Endothelial cell (in vitro differentiated cells): ENCODE results near the gene METTL21C. TPM values are rescaled to one million over a fixed set of nuclear protein-coding genes. Genes with fewer than 3 reads are reported as not detected.

Experiments used
- DNase-seq: peaks from one replicate; pipeline ENCODE4 v3.0.0; 2021; ENCODE audit warnings: low spot score
- H3K27ac Mint-ChIP-seq: one replicate; pipeline ENCODE4 v1.8.0; 2021; ENCODE audit warnings: mixed read lengths, inconsistent platforms; ENCODE audit not compliant: unreplicated experiment
- H3K27me3 Mint-ChIP-seq: one replicate; pipeline ENCODE4 v1.8.0; 2021; ENCODE audit warnings: mild to moderate bottlenecking, moderate library complexity, mixed read lengths, inconsistent platforms; ENCODE audit not compliant: unreplicated experiment
- H3K36me3 Mint-ChIP-seq: one replicate; pipeline ENCODE4 v1.8.0; 2021; ENCODE audit warnings: mild to moderate bottlenecking, low read depth, mixed read lengths, inconsistent platforms; ENCODE audit not compliant: unreplicated experiment
- H3K4me1 Mint-ChIP-seq: one replicate; pipeline ENCODE4 v1.8.0; 2021; ENCODE audit warnings: mild to moderate bottlenecking, mixed read lengths, inconsistent platforms; ENCODE audit not compliant: unreplicated experiment
- H3K4me3 Mint-ChIP-seq: one replicate; pipeline ENCODE4 v1.8.0; 2021; ENCODE audit warnings: mild to moderate bottlenecking, mixed read lengths, inconsistent platforms; ENCODE audit not compliant: unreplicated experiment
- H3K9me3 Mint-ChIP-seq: one replicate; pipeline ENCODE4 v1.8.0; 2021; ENCODE audit warnings: mixed read lengths, inconsistent platforms; ENCODE audit not compliant: unreplicated experiment
- CTCF ChIP-seq: fragments of 200-600 bp; sonication (generic); IDR thresholded peaks from one replicate; pipeline ENCODE4 v1.5.0; 2021; ENCODE audit warnings: antibody characterized with exemption; ENCODE audit not compliant: unreplicated experiment
- total RNA-seq: library from RNA; stranded (reverse); fragmentation: NEBNext Ultra II Directional; extraction: Animal tissue kit (Norgen Biotek cat#: 25700); gene quantifications from one replicate; pipeline ENCODE4 v1.2.1, GENCODE V29; 2021; ENCODE audit not compliant: unreplicated experiment

The METTL21C gene
- total RNA-seq, 1 donor from 2014 or later, result not detected

- DNase-seq, result no peak
- no peak for TF ChIP-seq CTCF
- Mint-ChIP-seq H3K9me3 (no peaks in the 10 kb centered on the region), H3K4me1 (peaks cover 16% of the 10 kb centered on the region), H3K27me3 (no peaks in the 10 kb centered on the region), H3K27ac (peak overlapping the region; percentile 83), H3K36me3 (no peaks in the 10 kb centered on the region), H3K4me3 (peak overlapping the region; percentile 25)
These were observed 6.4 kb downstream of the METTL21C start for GRCh38 chr13:102688306-102688973.

- no peak for DNase-seq
- Mint-ChIP-seq H3K36me3 (no peaks in the 10 kb centered on the region), H3K4me3 (no peak overlapping the region)
These were observed 7.3 kb downstream of the METTL21C start for GRCh38 chr13:102687520-102687919.

GRCh38 chr13:102686024-102686423, 8.8 kb downstream of the METTL21C start:
- Mint-ChIP-seq H3K27ac (no peak overlapping the region), H3K27me3 (no peaks in the 10 kb centered on the region), H3K36me3 (no peaks in the 10 kb centered on the region), H3K9me3 (no peaks in the 10 kb centered on the region), H3K4me3 (no peak overlapping the region), H3K4me1 (peaks cover 16% of the 10 kb centered on the region)
- no peak for TF ChIP-seq CTCF
- no peak for DNase-seq

More at GRCh38 chr13:102687520-102687919, 7.3 kb downstream of the METTL21C start:
- H3K27ac Mint-ChIP-seq, result peak overlapping the region; percentile 55
- no peak for TF ChIP-seq CTCF
- peaks cover 16% of the 10 kb centered on the region for H3K4me1 Mint-ChIP-seq
- no peaks in the 10 kb centered on the region for H3K9me3 Mint-ChIP-seq
- no peaks in the 10 kb centered on the region for H3K27me3 Mint-ChIP-seq

GRCh38 chr13:102683637-102684036, 11.2 kb downstream of the METTL21C start:
- no peak for DNase-seq
- no peaks in the 10 kb centered on the region for H3K27me3 Mint-ChIP-seq
- H3K9me3 Mint-ChIP-seq, result no peaks in the 10 kb centered on the region
- no peak overlapping the region for H3K4me3 Mint-ChIP-seq
- H3K27ac Mint-ChIP-seq, result no peak overlapping the region
- H3K4me1 Mint-ChIP-seq, result peaks cover 14% of the 10 kb centered on the region
- no peak for TF ChIP-seq CTCF
- H3K36me3 Mint-ChIP-seq, result peaks cover 9% of the 10 kb centered on the region

GRCh38 chr13:102682727-102683126, 12.1 kb downstream of the METTL21C start:
- Mint-ChIP-seq H3K36me3 (peaks cover 11% of the 10 kb centered on the region), H3K27ac (peak overlapping the region; percentile 70), H3K9me3 (no peaks in the 10 kb centered on the region), H3K27me3 (no peaks in the 10 kb centered on the region), H3K4me1 (peaks cover 7% of the 10 kb centered on the region), H3K4me3 (no peak overlapping the region)
- TF ChIP-seq CTCF, result no peak
- DNase-seq, result no peak
